K562 (cell line): ENCODE results near the gene RUNX1. TPM values are rescaled to one million over a fixed set of nuclear protein-coding genes. Genes with fewer than 3 reads are reported as not detected.

Experiments
- CTCF ChIP-seq, 3 experiments: IDR thresholded peaks in 2 of 3; conservative IDR thresholded peaks in 1 of 3; 2 replicates each; pipeline ENCODE4 v1.5.1; 2011 to 2012; ENCODE audit warnings: low read length in 3 of 3, mild to moderate bottlenecking in 3 of 3, control low read depth in 2 of 3, improper control_type of control experiment in 1 of 3, inconsistent platforms in 1 of 3, low read depth in 1 of 3, mixed read lengths in 1 of 3, moderate library complexity in 1 of 3; ENCODE audit not compliant: insufficient read depth in 2 of 3
- EGR1 ChIP-seq: fragments of 450-650 bp; conservative IDR thresholded peaks from 2 replicates; pipeline ENCODE4 v1.6.1; 2017; ENCODE audit warnings: mild to moderate bottlenecking
- ETS1 ChIP-seq: conservative IDR thresholded peaks from 2 replicates; pipeline ENCODE4 v1.6.1; 2011; ENCODE audit warnings: low read depth, mild to moderate bottlenecking, low read length; ENCODE audit not compliant: control insufficient read depth
- FOXJ3 ChIP-seq: sonication (generic); formaldehyde crosslinking; IDR thresholded peaks from 2 replicates; pipeline ENCODE4 v1.4.0; 2020; ENCODE audit warnings: mild to moderate bottlenecking, missing genetic modification reagents
- KAT7 ChIP-seq: sonication (generic); formaldehyde crosslinking; IDR thresholded peaks from 2 replicates; pipeline ENCODE4 v1.8.0; 2022; ENCODE audit warnings: missing genetic modification reagents, mild to moderate bottlenecking, borderline replicate concordance
- LARP7 ChIP-seq: fragments of 450-650 bp; IDR thresholded peaks from 2 replicates; pipeline ENCODE4 v1.6.1; 2016
- LCOR ChIP-seq: sonication (generic); formaldehyde crosslinking; IDR thresholded peaks from 2 replicates; pipeline ENCODE4 v1.8.0; 2022; ENCODE audit warnings: mild to moderate bottlenecking, missing genetic modification reagents
- MCM2 ChIP-seq: fragments of 450-650 bp; IDR thresholded peaks from 2 replicates; pipeline ENCODE4 v1.6.1; 2017; ENCODE audit warnings: low read depth, mild to moderate bottlenecking
- RFX5 ChIP-seq: IDR thresholded peaks from 2 replicates; pipeline ENCODE4 v1.6.1; 2011; ENCODE audit warnings: low read depth, mild to moderate bottlenecking, improper control_type of control experiment, low read length
- RNF219 ChIP-seq: fragments of 250-450 bp; sonication (Bioruptor Pico); IDR thresholded peaks from 2 replicates; pipeline ENCODE4 v1.5.0; 2022; ENCODE audit warnings: mild to moderate bottlenecking
- SAFB2 ChIP-seq: fragments of 200-400 bp; formaldehyde crosslinking; IDR thresholded peaks from 2 replicates; pipeline ENCODE4 v1.6.1; 2018; ENCODE audit warnings: borderline replicate concordance, low read length, low read depth, moderate library complexity; ENCODE audit not compliant: severe bottlenecking
- SMAD2 ChIP-seq: fragments of 150-350 bp; IDR thresholded peaks from 2 replicates; pipeline ENCODE4 v1.6.1; 2014; ENCODE audit warnings: low read depth, mild to moderate bottlenecking, low read length
- SNRNP70 ChIP-seq: fragments of 200-400 bp; formaldehyde crosslinking; optimal IDR thresholded peaks from 2 replicates; pipeline ENCODE3; 2017; ENCODE audit warnings: low read depth, low read length
- SRSF3 ChIP-seq: fragments of 200-400 bp; formaldehyde crosslinking; IDR thresholded peaks from 2 replicates; pipeline ENCODE4 v1.6.1; 2016; ENCODE audit warnings: mild to moderate bottlenecking, low read length, moderate library complexity; ENCODE audit not compliant: insufficient read depth
- TCF7L2 ChIP-seq: fragments of 150-350 bp; IDR thresholded peaks from 2 replicates; pipeline ENCODE4 v1.6.1; 2016; ENCODE audit warnings: low read depth, mild to moderate bottlenecking, low read length, moderate library complexity
- ZMIZ1 ChIP-seq, 2 experiments: fragments of 150-350 bp in 1 of 2; IDR thresholded peaks; 2 replicates each; pipeline ENCODE4 v1.6.1; 2012 to 2016; ENCODE audit warnings: low read depth in 2 of 2, low read length in 2 of 2, mild to moderate bottlenecking in 1 of 2, moderate library complexity in 1 of 2
- ZNF134 ChIP-seq: fragments of 250-450 bp; sonication (Bioruptor Pico); conservative IDR thresholded peaks from 2 replicates; pipeline ENCODE4 v1.4.0; 2020
- ZNF140 ChIP-seq: fragments of 250-450 bp; sonication (Bioruptor Pico); IDR thresholded peaks from 2 replicates; pipeline ENCODE4 v1.8.0; 2021; ENCODE audit warnings: moderate library complexity, mild to moderate bottlenecking, inconsistent platforms
- ZNF584 ChIP-seq: fragments of 200-800 bp; sonication (Bioruptor generic); IDR thresholded peaks from 2 replicates; pipeline ENCODE4 v1.6.1; 2016; ENCODE audit warnings: low read depth, mild to moderate bottlenecking, missing genetic modification characterization, missing compliant biosample characterization
- polyA plus RNA-seq, 8 experiments: library from polyadenylated mRNA; depleted of rRNA in 4 of 8; stranded (reverse) in 5 of 8; unstranded in 3 of 8; fragments of >200 nt; fragmentation: Nextera tagmentation in 2 of 8; fragmentation: Illumina TruSeq in 1 of 8; extraction: Ambion mirVana in 2 of 8; extraction: Trizol in 1 of 8; gene quantifications; 2 replicates each; pipeline versions ENCODE4 v1.2.1 to v1.2.3, GENCODE V29; 2011 to 2014; ENCODE audit warnings: inconsistent platforms in 1 of 8, missing spikeins in 1 of 8
- total RNA-seq, 7 experiments: library from RNA; depleted of rRNA in 6 of 7; stranded (reverse); fragments of >200 nt in 6 of 7; fragmentation: Illumina TruSeq in 2 of 7; extraction: Trizol in 2 of 7; gene quantifications; 2 replicates each; pipeline versions ENCODE4 v1.2.1 to v1.2.3, GENCODE V29; 2011 to 2021; ENCODE audit warnings: low replicate concordance in 1 of 7

The RUNX1 gene
- total and polyA plus RNA-seq, 9 of the 15 experiments (the other 6 are each of a cell fraction or from before 2014, with no cell fraction given) = 2.2 to 68.6 (median 17.8) TPM

- no peak for TF ChIP-seq CTCF (IDR thresholded peaks at IDR 0.05 in 2 of 3, conservative IDR thresholded peaks at IDR 0.05 in 1 of 3; ENCODE audit: insufficient read depth in 2 of 3, low read depth in 1 of 3, low read length in 3 of 3)
- TF ChIP-seq SNRNP70 = no peak
- TF ChIP-seq SRSF3 = 0 out of 2 replicates have a peak, but pooled peaks have one; percentile 46
- peak; percentile 14; the same call in 1 of the 2 replicates for TF ChIP-seq LCOR (CRISPR knock-in tag)
- TF ChIP-seq KAT7 (CRISPR knock-in tag) = peak; percentile 90; the same call in 1 of the 2 replicates
- TF ChIP-seq RFX5 = no peak
- no peak for TF ChIP-seq TCF7L2
- no peak for TF ChIP-seq ZNF140
- no peak for TF ChIP-seq ZMIZ1 (IDR thresholded peaks at IDR 0.05; ENCODE audit: low read depth in 2 of 2, low read length in 2 of 2)
- TF ChIP-seq MCM2 = no peak
- TF ChIP-seq FOXJ3 (CRISPR knock-in tag) = no peak
- TF ChIP-seq ETS1 = no peak
- peak; percentile 58; the same call in 1 of the 2 replicates for TF ChIP-seq EGR1
- no peak for TF ChIP-seq ZNF134 (CRISPR knock-in tag)
- TF ChIP-seq LARP7 = no peak
- no peak for TF ChIP-seq RNF219 (CRISPR knock-in tag)
- no peak for TF ChIP-seq SAFB2
- no peak for TF ChIP-seq ZNF584 (CRISPR knock-in tag)
- TF ChIP-seq SMAD2 = no peak
These were observed 162.6 kb downstream of the RUNX1 start (continued) for GRCh38 chr21:34886240-34887104.
